HFFc6 (cell line): ENCODE measurements around the gene TTC23. TPM values are rescaled to one million over a fixed set of nuclear protein-coding genes. Genes with fewer than 3 reads are reported as not detected.
"Not testable (repeated sequence)": the region's sequence is repeated elsewhere in the genome, so short reads cannot be mapped to it uniquely, and the experiment has no call there.

Experiments used
- DNase-seq: peaks from one replicate; pipeline ENCODE4 v3.0.0-alpha.2; 2018
- H3K27ac Mint-ChIP-seq: 2 replicates; pipeline ENCODE4 v1.8.0; 2020; ENCODE audit warnings: mild to moderate bottlenecking, mixed read lengths
- H3K27me3 Mint-ChIP-seq: 2 replicates; pipeline ENCODE4 v1.8.0; 2021; ENCODE audit warnings: mild to moderate bottlenecking, moderate library complexity, mixed read lengths; ENCODE audit not compliant: insufficient read depth
- H3K36me3 Mint-ChIP-seq: 2 replicates; pipeline ENCODE4 v1.8.0; 2021; ENCODE audit warnings: low read depth, mixed read lengths
- H3K4me1 Mint-ChIP-seq: 2 replicates; pipeline ENCODE4 v1.8.0; 2020; ENCODE audit warnings: low read depth, mixed read lengths
- H3K4me3 Mint-ChIP-seq: 2 replicates; pipeline ENCODE4 v1.8.0; 2020; ENCODE audit warnings: mild to moderate bottlenecking, moderate library complexity, mixed read lengths
- H3K9me3 Mint-ChIP-seq: 2 replicates; pipeline ENCODE4 v1.8.0; 2020; ENCODE audit warnings: mild to moderate bottlenecking, mixed read lengths
- CTCF ChIP-seq: fragments of 200-600 bp; sonication (generic); IDR thresholded peaks from 2 replicates; pipeline ENCODE4 v1.5.0; 2021; ENCODE audit warnings: antibody characterized with exemption, mild to moderate bottlenecking
- total RNA-seq, 6 experiments: library from RNA; stranded (reverse); fragmentation: NEBNext Ultra II Directional; extraction: Animal tissue kit (Norgen Biotek cat#: 25700); gene quantifications; 2 replicates in 1 of 6; 3 replicates in 5 of 6; pipeline ENCODE4 v1.2.3, GENCODE V29; 2021

Gene TTC23
- total RNA-seq, 6 experiments from 2014 or later = 11.9 to 17.4 (median 15.0) TPM

GRCh38 chr15:99114511-99115299 is 134.7 kb downstream of the TTC23 start:
- no peak for DNase-seq
- H3K4me1 Mint-ChIP-seq = no peaks in the 10 kb centered on the region
- H3K4me3 Mint-ChIP-seq = no peak overlapping the region
- H3K27me3 Mint-ChIP-seq = peaks cover 2% of the 10 kb centered on the region
- no peak for TF ChIP-seq CTCF
- H3K27ac Mint-ChIP-seq = no peak overlapping the region
- no peaks in the 10 kb centered on the region for H3K9me3 Mint-ChIP-seq
- peaks cover 16% of the 10 kb centered on the region; the same call in 1 of the 2 replicates for H3K36me3 Mint-ChIP-seq

GRCh38 chr15:99113547-99114271 is 135.7 kb downstream of the TTC23 start:
- TF ChIP-seq CTCF = no peak
- Mint-ChIP-seq H3K36me3 (peaks cover 16% of the 10 kb centered on the region; the same call in 1 of the 2 replicates), H3K9me3 (no peaks in the 10 kb centered on the region), H3K27ac (no peak overlapping the region), H3K4me1 (no peaks in the 10 kb centered on the region), H3K4me3 (no peak overlapping the region), H3K27me3 (peaks cover 4% of the 10 kb centered on the region)
- DNase-seq = no peak

- not testable (repeated sequence) for H3K27me3 Mint-ChIP-seq, H3K4me3 Mint-ChIP-seq, H3K27ac Mint-ChIP-seq, H3K4me1 Mint-ChIP-seq, H3K9me3 Mint-ChIP-seq, DNase-seq
- H3K36me3 Mint-ChIP-seq = peaks cover 10% of the 10 kb centered on the region; the same call in 1 of the 2 replicates
These were observed 137.7 kb downstream of the TTC23 start for GRCh38 chr15:99111641-99112040.

- peaks cover 5% of the 10 kb centered on the region; the same call in 1 of the 2 replicates for H3K27me3 Mint-ChIP-seq
- H3K9me3 Mint-ChIP-seq = no peaks in the 10 kb centered on the region
- no peak overlapping the region for H3K4me3 Mint-ChIP-seq
- TF ChIP-seq CTCF = no peak
- H3K36me3 Mint-ChIP-seq = 0 out of 2 replicates have a peak, but pooled peaks cover 4% of the 10 kb centered on the region
- H3K27ac Mint-ChIP-seq = no peak overlapping the region
- peaks cover 9% of the 10 kb centered on the region for H3K4me1 Mint-ChIP-seq
- DNase-seq = no peak
These were observed 138.6 kb downstream of the TTC23 start for GRCh38 chr15:99110581-99111320.

- TF ChIP-seq CTCF = no peak
- Mint-ChIP-seq H3K27me3 (peaks cover 5% of the 10 kb centered on the region; the same call in 1 of the 2 replicates), H3K27ac (no peak overlapping the region), H3K9me3 (no peaks in the 10 kb centered on the region), H3K4me1 (peaks cover 9% of the 10 kb centered on the region), H3K4me3 (no peak overlapping the region), H3K36me3 (0 out of 2 replicates have a peak, but pooled peaks cover 4% of the 10 kb centered on the region)
- DNase-seq = no peak
These were observed 139.3 kb downstream of the TTC23 start for GRCh38 chr15:99110093-99110492.
